ENCODE measurements around the gene ACSL1.
"Not testable (repeated sequence)": the region's sequence is repeated elsewhere in the genome, so short reads cannot be mapped to it uniquely, and the experiment has no call there.

The ACSL1 gene

GRCh38 chr4:184825896-184826690, at the start of gene ACSL1:
ACSL1 (minus strand) TSS chr4:184825968; CDS start chr4:184803514, 22,454 bp downstream.
- no peak for FAIRE-seq

GRCh38 chr4:184873054-184873453, 47.3 kb upstream of the ACSL1 start:
- no peak for FAIRE-seq

GRCh38 chr4:184870718-184871117, 45.0 kb upstream of the ACSL1 start:
- no peak for FAIRE-seq

- FAIRE-seq, result no peak
Observed at GRCh38 chr4:184868623-184869022, 42.9 kb upstream of the ACSL1 start.

GRCh38 chr4:184863916-184864315, 38.1 kb upstream of the ACSL1 start:
- FAIRE-seq, result no peak

- FAIRE-seq, result no peak
Observed at GRCh38 chr4:184861047-184861446, 35.3 kb upstream of the ACSL1 start.

GRCh38 chr4:184860018-184860779, 34.4 kb upstream of the ACSL1 start:
- no peak for FAIRE-seq

- no peak for FAIRE-seq
Observed at GRCh38 chr4:184857441-184858121, 31.8 kb upstream of the ACSL1 start.

- no peak for FAIRE-seq
Observed at GRCh38 chr4:184856277-184856609, 30.5 kb upstream of the ACSL1 start.

GRCh38 chr4:184854673-184855072, 28.9 kb upstream of the ACSL1 start:
- no peak for FAIRE-seq

- FAIRE-seq, result no peak
Observed at GRCh38 chr4:184853436-184853835, 27.7 kb upstream of the ACSL1 start.

- no peak for FAIRE-seq
Observed at GRCh38 chr4:184851886-184852285, 26.1 kb upstream of the ACSL1 start.

- FAIRE-seq, result no peak
Observed at GRCh38 chr4:184851200-184851541, 25.4 kb upstream of the ACSL1 start.

- no peak for FAIRE-seq
Observed at GRCh38 chr4:184850431-184851199, 24.8 kb upstream of the ACSL1 start.

- FAIRE-seq, result no peak
Observed at GRCh38 chr4:184850018-184850417, 24.2 kb upstream of the ACSL1 start.

- FAIRE-seq, result no peak
Observed at GRCh38 chr4:184849185-184849584, 23.4 kb upstream of the ACSL1 start.

GRCh38 chr4:184848510-184848909, 22.7 kb upstream of the ACSL1 start:
- FAIRE-seq, result no peak

- FAIRE-seq, result no peak
Observed at GRCh38 chr4:184846531-184846930, 20.8 kb upstream of the ACSL1 start.

GRCh38 chr4:184845367-184846021, 19.7 kb upstream of the ACSL1 start:
- FAIRE-seq, result no peak

GRCh38 chr4:184844742-184845141, 19.0 kb upstream of the ACSL1 start:
- FAIRE-seq, result no peak

GRCh38 chr4:184843984-184844554, 18.3 kb upstream of the ACSL1 start:
- no peak for FAIRE-seq

GRCh38 chr4:184839075-184839399, 13.3 kb upstream of the ACSL1 start:
- not testable (repeated sequence) for FAIRE-seq

Data from endometrium (tissue), 2 donors.